ENCODE measurements around the gene HSD11B1. TPM values are rescaled to one million over a fixed set of nuclear protein-coding genes. Genes with fewer than 3 reads are reported as not detected.
"Not testable (repeated sequence)": the region's sequence is repeated elsewhere in the genome, so short reads cannot be mapped to it uniquely, and the experiment has no call there.

Gene HSD11B1
- total RNA-seq, 1 donor from 2014 or later, result not detected

GRCh38 chr1:209697126-209697525 is 7.5 kb upstream of the HSD11B1 start:
- H3K9me3 Mint-ChIP-seq (ENCODE audit: unreplicated experiment), result no peaks in the 10 kb centered on the region
- H3K27me3 Mint-ChIP-seq (ENCODE audit: unreplicated experiment), result peaks cover 5% of the 10 kb centered on the region
- DNase-seq (ENCODE audit: low spot score), result no peak

GRCh38 chr1:209700686-209701085 is 4.0 kb upstream of the HSD11B1 start:
- not testable (repeated sequence) for H3K36me3 Mint-ChIP-seq (ENCODE audit: low read depth, unreplicated experiment); H3K27me3 Mint-ChIP-seq (ENCODE audit: unreplicated experiment); H3K4me3 Mint-ChIP-seq (ENCODE audit: unreplicated experiment); DNase-seq (ENCODE audit: low spot score); H3K9me3 Mint-ChIP-seq (ENCODE audit: unreplicated experiment); H3K4me1 Mint-ChIP-seq (ENCODE audit: unreplicated experiment); H3K27ac Mint-ChIP-seq (ENCODE audit: unreplicated experiment)

More at GRCh38 chr1:209697126-209697525, 7.5 kb upstream of the HSD11B1 start:
- Mint-ChIP-seq H3K4me3 (ENCODE audit: unreplicated experiment) (no peak overlapping the region), H3K27ac (ENCODE audit: unreplicated experiment) (no peak overlapping the region), H3K4me1 (ENCODE audit: unreplicated experiment) (peaks cover 5% of the 10 kb centered on the region), H3K36me3 (ENCODE audit: low read depth, unreplicated experiment) (no peaks in the 10 kb centered on the region)
- no peak for TF ChIP-seq CTCF (IDR thresholded peaks at IDR 0.05; ENCODE audit: unreplicated experiment)

DNA sequence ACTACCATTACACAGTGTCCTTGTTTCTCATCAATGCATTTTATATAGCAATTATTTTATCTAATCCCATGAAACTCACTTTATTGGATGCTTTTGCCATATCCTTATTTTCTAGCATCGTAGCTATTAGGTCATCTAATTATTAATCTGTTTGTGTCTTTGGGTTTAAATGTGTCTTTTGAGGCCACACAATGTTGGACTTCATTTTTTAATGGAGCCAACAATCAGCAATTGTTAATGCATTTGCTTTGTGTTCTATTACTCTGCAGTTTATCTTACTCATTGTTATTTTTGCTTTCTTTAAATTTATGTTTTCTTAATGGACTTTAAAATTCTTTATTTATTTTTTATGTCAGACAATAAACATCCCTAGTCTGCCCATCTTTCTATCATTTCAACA is 1.8 kb upstream of the HSD11B1 start:
- H3K27ac Mint-ChIP-seq (ENCODE audit: unreplicated experiment), result no peak overlapping the region
- TF ChIP-seq CTCF (IDR thresholded peaks at IDR 0.05; ENCODE audit: unreplicated experiment), result no peak
- no peaks in the 10 kb centered on the region for H3K9me3 Mint-ChIP-seq (ENCODE audit: unreplicated experiment)
- H3K4me1 Mint-ChIP-seq (ENCODE audit: unreplicated experiment), result no peaks in the 10 kb centered on the region
- H3K36me3 Mint-ChIP-seq (ENCODE audit: low read depth, unreplicated experiment), result no peaks in the 10 kb centered on the region
- DNase-seq (ENCODE audit: low spot score), result no peak
- no peak overlapping the region for H3K4me3 Mint-ChIP-seq (ENCODE audit: unreplicated experiment)
- H3K27me3 Mint-ChIP-seq (ENCODE audit: unreplicated experiment), result peaks cover 1% of the 10 kb centered on the region

DNA sequence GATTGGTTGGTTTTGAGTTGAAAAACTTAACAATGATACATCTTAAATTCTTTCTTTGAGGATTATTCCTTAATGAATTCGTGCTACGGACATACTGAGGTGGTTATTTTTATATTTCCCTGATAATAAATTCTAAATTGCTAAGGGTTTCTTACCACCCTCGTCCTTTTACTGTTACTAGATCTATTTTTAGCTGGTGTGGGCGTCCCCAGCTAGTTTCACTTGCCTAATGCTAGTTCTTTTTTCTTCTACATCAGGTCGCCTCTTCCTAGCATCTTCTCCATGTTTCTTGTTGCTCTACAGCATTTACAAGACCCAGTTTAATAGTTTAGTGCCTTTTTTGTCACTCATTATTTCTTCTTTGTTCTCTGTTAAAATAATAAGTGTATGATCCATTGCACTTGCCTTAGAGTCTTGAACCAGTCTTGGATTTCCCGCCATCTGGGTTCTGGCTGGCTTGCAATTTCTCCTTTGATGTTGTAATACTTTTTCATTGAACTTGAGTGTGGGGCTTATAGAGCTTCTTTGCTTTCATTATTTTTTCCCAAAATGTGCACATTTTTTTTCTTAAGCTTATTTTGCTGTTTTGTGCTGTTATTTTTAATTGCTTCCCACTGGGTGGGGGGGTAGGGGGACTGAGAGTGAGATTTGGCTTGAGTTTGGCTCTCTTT is 677 bp upstream of the HSD11B1 start:
- Mint-ChIP-seq H3K4me3 (ENCODE audit: unreplicated experiment) (no peak overlapping the region), H3K27me3 (ENCODE audit: unreplicated experiment) (peaks cover 1% of the 10 kb centered on the region), H3K4me1 (ENCODE audit: unreplicated experiment) (no peaks in the 10 kb centered on the region), H3K27ac (ENCODE audit: unreplicated experiment) (no peak overlapping the region), H3K9me3 (ENCODE audit: unreplicated experiment) (no peaks in the 10 kb centered on the region), H3K36me3 (ENCODE audit: low read depth, unreplicated experiment) (no peaks in the 10 kb centered on the region)
- no peak for DNase-seq (ENCODE audit: low spot score)
- no peak for TF ChIP-seq CTCF (IDR thresholded peaks at IDR 0.05; ENCODE audit: unreplicated experiment)

- no peak for TF ChIP-seq CTCF (IDR thresholded peaks at IDR 0.05; ENCODE audit: unreplicated experiment)
- Mint-ChIP-seq H3K4me1 (ENCODE audit: unreplicated experiment) (no peaks in the 10 kb centered on the region), H3K36me3 (ENCODE audit: low read depth, unreplicated experiment) (no peaks in the 10 kb centered on the region), H3K4me3 (ENCODE audit: unreplicated experiment) (no peak overlapping the region), H3K27me3 (ENCODE audit: unreplicated experiment) (peaks cover 1% of the 10 kb centered on the region), H3K9me3 (ENCODE audit: unreplicated experiment) (no peaks in the 10 kb centered on the region), H3K27ac (ENCODE audit: unreplicated experiment) (no peak overlapping the region)
- no peak for DNase-seq (ENCODE audit: low spot score)
Measured at GRCh38 chr1:209705033-209705598, 470 bp downstream of the HSD11B1 start.

Data from endothelial cell (in vitro differentiated cells).